Astrocyte of the hippocampus (primary cell): ENCODE results near the gene MIA3.
"Not testable (repeated sequence)": the region's sequence is repeated elsewhere in the genome, so short reads cannot be mapped to it uniquely, and the experiment has no call there.

Experiments
- DNase-seq: peaks from one replicate; pipeline ENCODE4 v3.0.0; 2011; ENCODE audit warnings: low read depth, low spot score

MIA3 gene

GRCh38 chr1:222669107-222669506, 51.2 kb downstream of the MIA3 start:
- not testable (repeated sequence) for DNase-seq

GRCh38 chr1:222670110-222670509, 52.2 kb downstream of the MIA3 start:
- no peak for DNase-seq

GRCh38 chr1:222680080-222680479, 62.2 kb downstream of the MIA3 start:
- no peak for DNase-seq

GRCh38 chr1:222691016-222691415, 73.1 kb downstream of the MIA3 start:
- no peak for DNase-seq

GRCh38 chr1:222694927-222695326, 77.0 kb downstream of the MIA3 start:
- no peak for DNase-seq

- no peak for DNase-seq
These were observed 78.8 kb downstream of the MIA3 start for GRCh38 chr1:222696741-222697140.

- DNase-seq: no peak
These were observed 79.3 kb downstream of the MIA3 start for GRCh38 chr1:222697203-222697602.

- peak; percentile 65 for DNase-seq
These were observed 79.9 kb downstream of the MIA3 start for GRCh38 chr1:222697826-222698225.

- no peak for DNase-seq
These were observed 84.3 kb downstream of the MIA3 start for GRCh38 chr1:222702210-222702609.

- no peak for DNase-seq
These were observed 86.4 kb downstream of the MIA3 start for GRCh38 chr1:222704260-222704659.

- DNase-seq: no peak
These were observed 88.9 kb downstream of the MIA3 start for GRCh38 chr1:222706815-222707214.

- DNase-seq: no peak
These were observed 91.8 kb downstream of the MIA3 start for GRCh38 chr1:222709700-222710153.

- peak; percentile 72 for DNase-seq
These were observed 93.7 kb downstream of the MIA3 start for GRCh38 chr1:222711319-222712252.

GRCh38 chr1:222712253-222713090, 94.6 kb downstream of the MIA3 start, which contains the start of the genes AIDA and BROX:
Gene AIDA (minus strand): TSS chr1:222712491. CDS start chr1:222712317, 174 bp downstream.
Gene BROX (plus strand): TSS chr1:222712564. CDS start chr1:222715700, 3,136 bp downstream.
- DNase-seq: peak; percentile 95

GRCh38 chr1:222713091-222713961, 95.4 kb downstream of the MIA3 start:
- peak; percentile 98 for DNase-seq

GRCh38 chr1:222716393-222716792, 98.5 kb downstream of the MIA3 start:
- DNase-seq: no peak
